M059J (cell line): ENCODE results near the gene FGGY. TPM values are rescaled to one million over a fixed set of nuclear protein-coding genes. Genes with fewer than 3 reads are reported as not detected.
"Not testable (repeated sequence)": the region's sequence is repeated elsewhere in the genome, so short reads cannot be mapped to it uniquely, and the experiment has no call there.

Experiments used
- DNase-seq: peaks from one replicate; pipeline ENCODE4 v3.0.0-alpha.2; 2012; ENCODE audit warnings: low read depth
- total RNA-seq: library from RNA; depleted of rRNA; stranded (reverse); fragments of >200 nt; shearing (Covaris generic); gene quantifications from 2 replicates; pipeline ENCODE4 v1.2.3, GENCODE V29; 2014

The FGGY gene
- total RNA-seq, 1 experiment from 2014 or later, result 5.4 TPM

DNA sequence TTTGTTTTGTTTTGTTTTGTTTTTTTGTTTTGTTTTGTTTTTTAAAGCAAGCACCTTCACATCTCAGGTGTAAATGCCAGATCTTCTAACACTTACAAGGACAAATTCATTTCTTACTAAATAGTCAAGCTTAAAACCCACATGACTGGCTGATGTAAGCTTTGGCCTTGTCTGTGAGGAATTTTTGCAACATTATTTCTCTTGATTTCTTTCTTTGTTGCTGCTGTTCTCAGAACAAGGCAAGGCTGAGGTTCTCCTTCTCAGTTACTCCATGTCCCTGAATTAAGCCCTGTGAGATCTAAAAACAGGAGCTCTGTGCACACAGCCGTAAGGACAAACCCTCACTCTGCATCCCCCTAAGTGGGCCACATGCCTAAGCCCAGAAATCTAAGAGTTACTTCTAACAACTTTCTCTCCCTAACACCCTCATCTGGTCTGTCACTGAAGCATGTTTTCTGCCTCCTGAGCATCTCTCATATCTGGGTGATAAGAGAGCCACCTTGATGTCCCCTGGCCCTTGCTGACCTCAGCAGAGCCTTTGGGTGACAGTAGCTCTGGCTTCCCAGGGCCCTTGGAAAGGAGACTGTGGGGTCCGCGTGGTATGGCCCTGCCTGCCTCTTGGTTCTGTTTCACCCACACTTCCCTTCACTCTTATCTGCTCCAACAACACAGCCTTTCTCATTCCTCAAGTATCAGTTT lies 436.7 kb downstream of the FGGY start:
- no peak for DNase-seq

DNA sequence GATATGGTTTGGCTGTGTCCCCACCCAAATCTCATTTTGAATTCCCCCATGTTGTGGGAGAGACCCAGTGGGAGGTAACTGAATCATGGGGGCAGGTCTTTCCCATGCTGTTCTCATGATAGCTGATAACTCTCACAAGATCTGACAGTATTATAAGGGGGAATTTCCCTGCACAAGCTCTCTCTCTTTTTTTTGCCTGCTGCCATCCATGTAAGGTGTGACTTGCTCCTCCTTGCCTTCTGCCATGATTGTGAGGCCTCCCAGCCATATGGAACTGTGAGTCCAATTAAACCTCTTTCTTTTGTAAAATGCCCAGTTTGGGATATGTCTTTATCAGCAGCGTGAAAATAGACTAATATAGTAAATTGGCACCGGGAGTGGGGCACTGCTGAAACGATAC lies 439.0 kb downstream of the FGGY start:
- not testable (repeated sequence) for DNase-seq

DNA sequence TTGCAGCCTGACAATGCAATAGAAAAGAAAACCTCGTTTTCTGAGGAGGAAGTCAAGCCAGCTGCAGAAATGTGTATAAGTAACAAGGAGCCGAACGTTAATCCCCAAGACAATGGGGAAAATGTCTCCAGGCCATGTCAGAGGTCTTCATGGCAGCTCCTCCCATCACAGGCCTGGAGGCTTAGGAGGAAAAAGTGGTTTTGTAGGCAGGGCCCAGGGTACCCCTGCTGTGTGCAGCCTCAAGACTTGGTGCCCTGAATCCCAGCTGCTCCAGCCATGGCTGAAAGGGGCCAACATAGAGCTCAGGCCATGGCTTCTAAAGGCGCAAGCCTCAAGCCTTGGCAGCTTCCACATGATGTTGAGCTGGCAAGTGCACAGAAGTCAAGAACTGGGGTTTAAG lies 439.9 kb downstream of the FGGY start:
- DNase-seq, result no peak

DNA sequence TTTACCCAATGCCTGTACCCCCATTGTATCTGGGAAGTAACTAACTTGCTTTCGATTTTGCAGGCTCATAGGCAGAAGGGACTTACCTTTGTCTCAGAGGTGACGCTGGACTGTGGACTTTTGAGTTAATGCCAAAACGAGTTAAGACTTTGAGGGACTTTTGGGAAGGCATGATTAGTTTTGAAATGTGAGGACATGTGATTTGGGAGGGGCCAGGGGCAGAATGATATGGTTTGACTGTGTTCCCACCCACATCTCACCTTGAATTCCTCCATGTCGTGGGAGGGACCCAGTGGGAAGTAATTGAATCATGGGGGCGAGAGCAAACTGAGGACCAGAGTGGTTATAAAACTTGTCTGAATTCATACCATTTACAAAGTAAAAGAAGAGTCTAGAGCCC lies 440.7 kb downstream of the FGGY start:
- no peak for DNase-seq

DNA sequence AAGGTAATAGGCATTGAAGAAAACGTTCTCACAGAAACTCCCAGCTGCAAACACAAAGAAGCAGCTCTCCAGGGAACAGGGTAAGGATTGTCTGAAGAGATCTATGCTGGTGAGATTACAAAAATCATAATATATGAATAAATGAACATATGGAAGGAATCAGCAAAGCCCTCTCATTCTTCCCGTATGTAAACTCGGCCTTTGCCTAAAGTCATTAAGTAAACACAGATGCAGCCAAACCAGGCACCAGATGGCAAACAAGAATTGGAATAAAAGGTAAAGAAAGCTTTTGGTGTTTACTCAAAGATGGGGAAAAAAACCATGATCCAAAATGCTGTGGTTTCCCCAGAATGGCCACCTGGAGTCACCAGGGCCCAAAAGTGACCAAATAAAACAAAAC lies 441.3 kb downstream of the FGGY start:
- DNase-seq, result no peak

DNA sequence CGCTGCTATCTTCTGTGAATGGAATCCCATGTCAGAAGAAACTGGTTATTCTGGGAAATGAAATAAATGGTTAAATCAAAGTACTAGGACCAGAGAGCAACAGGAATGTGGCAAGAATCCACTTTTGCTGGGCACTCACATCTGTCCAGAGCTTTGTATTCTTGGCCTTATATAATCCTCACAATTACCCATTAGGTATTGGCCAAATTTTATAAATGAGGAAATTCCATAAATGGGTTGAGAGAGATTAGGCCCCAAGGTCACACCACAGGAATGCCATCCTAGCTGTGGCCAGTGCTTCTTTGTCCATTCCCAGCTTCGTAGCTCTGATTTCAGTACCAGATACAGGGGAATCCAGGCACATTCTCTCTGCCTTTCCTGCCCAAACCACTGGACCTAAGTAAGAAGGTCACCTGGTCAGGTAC lies 441.7 kb downstream of the FGGY start:
- DNase-seq, result peak; percentile 86

DNA sequence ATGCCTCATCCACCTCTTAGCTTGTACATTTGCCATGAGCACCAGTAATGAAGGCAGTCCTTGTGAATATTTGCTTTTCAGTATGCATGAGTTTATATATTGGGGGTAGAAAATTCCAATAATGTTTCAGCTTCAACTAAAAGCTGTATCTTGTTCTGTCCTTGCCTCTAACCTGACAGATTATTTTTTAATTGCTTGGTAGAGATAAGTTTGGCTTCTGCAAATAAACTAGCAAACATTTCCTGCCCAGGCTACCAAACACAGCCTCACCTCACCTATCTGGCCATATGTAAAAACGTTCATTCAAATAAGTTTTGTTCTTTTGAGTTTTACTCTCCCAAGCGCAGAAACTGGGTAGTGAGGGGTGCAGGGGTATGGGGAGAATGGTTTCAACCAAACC lies 442.2 kb downstream of the FGGY start:
- DNase-seq, result no peak

DNA sequence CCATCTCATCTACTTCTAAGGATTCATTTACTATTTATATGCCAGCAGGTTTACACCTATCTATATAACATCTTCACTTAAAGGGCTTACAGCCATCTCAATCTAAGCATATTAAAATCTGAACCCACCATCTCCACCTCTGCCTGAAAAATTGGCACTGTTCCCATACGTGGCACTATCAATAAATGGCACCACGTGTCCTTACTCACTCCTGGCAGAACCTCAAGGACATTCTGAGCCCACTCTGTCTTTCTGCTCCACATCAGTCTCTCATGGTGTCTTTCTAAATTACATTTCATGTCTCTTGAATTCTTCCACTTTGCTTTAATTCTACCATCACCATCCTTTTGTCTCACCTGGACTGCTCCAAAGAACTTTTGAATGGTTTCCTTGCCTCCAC lies 445.6 kb downstream of the FGGY start:
- no peak for DNase-seq

DNA sequence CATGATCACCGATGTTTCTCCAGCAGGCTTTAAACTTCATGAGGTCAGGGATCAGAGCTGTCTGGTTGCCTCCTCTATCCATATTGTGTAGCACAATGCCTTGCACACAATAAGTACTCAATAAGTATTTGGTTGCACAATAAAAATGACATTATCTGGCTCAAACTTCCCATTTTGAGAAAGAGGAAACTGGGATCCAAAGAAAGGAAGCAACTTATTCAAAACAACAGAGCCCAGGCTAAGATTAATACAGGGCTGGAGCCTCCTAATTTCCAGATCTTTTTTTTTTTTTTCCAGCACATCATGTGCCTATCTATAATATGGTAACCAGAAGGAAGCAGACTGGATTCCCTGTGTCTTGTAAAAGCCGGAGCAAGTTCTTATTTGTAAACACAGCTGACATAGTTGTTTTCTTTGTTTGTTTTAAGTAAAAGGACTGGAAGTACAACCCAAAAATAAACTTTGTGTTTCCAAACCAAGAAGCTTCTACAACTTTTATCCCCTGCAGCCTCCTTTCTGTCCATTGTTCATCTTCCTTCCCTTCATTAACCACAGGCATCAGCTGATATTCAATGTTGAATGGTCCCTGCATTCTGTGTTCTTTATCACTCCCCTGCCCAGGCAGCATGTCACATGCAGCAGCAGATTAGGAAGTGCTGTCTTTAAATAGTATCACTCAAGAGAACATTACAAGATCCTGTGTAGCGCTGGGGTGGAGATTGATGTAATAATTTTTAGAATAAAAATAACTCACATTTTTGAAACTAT lies 446.6 kb downstream of the FGGY start:
- no peak for DNase-seq

DNA sequence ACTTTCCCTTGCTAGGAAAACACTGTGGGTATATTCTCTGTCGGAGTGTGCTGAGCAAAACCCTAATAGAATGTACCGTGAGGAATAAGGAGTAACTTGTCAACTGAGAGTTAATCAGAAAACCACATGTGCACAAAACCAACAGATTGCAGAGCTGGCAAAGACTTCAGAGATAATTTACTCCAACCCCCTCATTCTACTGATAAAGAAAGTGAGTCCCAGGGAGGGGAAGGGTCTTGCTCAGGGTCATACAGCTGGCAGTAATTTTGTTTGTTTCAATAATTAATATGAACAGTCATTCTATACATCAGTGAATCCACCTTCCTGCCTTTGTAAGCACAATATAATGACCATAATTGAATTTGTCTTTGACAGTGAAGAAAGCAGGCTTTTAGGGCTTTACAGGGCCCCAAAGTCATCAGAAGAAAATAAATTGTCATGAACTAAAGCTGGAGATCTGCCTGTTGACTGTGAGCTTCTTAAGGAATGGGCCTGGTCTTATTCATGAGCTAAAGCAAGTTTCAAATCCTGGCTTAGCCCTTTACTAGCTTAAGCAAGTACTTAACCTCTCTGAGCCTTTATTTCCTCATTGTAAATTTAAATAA lies 450.6 kb downstream of the FGGY start:
- DNase-seq, result no peak

DNA sequence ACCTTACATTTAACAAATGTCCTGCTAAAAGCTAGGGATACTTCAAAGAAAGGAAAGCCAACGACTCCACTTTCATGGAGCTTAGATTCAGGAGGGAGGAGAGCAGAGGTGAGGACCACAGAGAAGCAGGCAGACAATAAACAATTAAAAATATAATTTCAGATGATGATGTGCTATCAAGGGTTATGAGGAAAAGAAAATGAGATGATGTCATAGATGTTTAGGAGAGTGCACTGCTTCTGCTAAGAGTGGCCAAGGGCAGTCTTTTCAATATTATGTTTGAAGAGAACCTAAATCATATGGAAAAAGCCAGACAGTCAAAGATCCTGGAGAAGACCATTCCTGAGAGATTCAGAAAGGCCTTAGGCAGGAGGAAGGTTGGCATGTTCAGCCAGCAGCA lies 451.2 kb downstream of the FGGY start:
- DNase-seq, result no peak

DNA sequence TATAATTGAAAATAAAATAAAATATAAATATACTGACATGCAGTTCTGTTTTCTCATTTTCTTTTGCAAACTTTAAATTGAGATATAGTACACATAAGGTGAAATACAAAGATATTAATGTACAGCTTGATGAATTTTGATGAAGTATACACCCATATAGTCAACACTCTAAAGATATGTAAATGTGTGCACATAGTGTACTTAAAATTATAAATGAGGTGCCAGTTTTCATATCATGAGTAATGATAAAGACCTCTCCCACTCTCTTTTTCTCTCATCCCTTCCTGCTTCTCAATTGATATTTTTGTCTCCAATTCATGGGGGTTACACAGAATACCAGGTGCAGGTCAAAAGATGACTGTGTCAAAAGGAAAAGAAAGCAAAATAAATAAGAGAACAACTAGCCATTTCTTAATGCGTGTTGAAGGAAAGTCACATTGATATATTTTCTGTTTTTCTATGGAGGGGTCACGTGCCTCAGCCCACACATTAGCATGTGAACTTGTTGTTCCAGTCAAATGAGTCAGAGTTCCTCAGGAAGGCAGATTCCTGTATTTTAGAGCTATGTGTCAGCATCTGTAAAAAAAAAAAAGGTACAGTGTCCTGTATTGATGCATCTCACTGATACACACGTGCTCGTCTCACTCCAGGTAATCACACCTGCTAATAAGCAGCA lies 453.6 kb downstream of the FGGY start:
- peak; percentile 88 for DNase-seq

DNA sequence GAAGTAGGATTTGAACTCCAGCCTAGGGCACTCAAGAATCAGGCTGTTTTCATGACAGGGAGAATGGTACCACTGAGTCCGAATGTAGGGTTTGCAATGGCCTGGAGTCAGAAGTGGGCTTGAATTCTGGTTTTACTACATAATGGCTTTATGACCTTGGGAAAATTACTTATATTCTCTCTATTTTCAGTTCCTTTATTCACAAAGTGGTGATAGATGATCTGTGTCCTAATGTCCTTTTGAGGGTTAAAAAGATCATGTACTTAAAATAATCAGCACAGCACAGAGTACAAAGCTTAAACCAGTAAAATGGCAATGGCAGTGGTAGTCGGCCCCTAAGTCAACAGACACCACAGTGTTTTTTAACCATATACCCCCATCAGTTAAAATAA lies 454.1 kb downstream of the FGGY start:
- DNase-seq, result no peak

DNA sequence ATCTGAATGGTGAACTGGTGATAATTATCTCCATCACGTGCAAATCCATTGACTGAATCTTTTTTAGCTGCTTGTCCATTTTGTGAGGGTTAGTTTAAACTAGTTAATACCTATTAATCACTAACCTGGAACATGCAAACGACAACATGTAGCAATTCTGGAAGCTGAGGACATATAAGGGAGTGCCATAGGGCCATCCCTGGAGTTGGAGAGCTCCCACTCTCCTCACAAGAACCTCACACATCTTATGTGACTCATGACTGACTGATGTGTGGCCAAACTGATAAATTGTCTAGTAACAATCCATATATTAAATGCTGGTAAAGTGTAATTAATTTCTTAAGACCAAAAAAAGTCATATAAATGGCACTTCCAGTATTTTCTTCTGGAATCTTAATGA lies 454.9 kb downstream of the FGGY start:
- peak; percentile 12 for DNase-seq

DNA sequence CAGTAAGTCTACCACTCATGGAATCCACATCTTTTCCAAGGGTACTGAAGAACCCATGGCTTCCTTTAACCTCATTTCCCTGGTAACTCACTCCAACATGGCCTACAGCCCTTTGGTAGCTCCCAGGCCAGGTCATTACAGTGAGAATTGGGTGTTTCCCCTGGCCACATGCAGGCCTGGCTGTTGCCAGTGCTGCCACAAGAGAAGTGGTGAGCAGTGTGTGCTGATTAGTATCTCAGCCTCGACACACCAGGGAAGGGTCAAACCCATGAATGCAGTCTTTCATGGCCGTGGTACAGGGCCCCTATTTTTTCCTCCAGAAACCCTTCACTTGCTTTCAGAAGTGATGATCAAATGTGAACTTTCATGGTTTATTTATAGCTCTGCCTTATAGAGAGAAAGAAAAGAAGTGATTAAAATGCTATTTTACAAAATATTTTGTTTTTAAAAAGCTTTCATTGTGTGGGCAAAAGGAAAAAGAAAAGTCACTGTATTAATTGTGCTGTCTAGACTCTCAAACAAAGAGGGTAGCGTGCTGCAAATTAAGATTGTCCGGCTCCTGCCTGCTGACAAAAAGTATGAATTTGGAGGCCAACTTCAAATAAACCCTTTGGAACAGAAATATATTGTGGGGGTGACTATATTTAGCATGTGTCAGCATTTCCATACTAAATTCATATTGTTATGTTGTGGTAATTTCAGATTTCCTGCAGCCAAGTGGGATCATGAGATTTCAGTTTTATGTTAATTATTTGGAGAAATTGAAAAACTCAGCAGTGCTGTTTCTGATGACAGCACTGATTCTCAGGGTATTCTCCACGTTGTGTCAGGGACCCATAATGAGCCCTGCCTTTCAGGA lies 455.9 kb downstream of the FGGY start:
- DNase-seq, result no peak

DNA sequence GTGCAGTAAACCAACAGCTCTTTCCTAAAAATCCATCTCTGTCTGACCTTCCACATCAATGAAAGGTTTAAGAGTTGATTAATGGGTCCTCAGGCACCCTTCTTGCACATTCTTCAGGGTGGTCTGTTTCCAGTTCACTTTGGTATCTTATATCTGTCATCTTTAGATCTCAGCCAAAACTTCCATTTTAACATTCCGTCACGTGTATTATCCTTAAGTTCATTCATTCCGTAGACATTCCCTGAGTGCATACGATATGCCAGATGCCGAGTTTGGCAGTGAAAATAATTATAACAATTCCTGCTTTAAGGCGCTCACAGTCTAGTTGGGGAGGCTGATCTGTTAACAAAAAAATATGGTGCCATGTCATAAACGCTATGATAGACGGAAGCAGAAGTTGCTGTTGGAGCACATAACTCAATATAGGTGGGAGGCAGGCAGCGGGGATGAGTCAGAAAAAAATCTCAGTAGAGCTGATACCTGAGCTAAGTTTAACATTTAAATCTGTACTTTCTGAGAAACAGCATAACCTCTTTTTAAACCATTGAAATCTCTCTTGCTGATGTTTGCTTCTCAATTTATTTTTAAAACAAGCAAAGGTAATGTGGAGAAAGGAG lies 458.3 kb downstream of the FGGY start:
- no peak for DNase-seq

DNA sequence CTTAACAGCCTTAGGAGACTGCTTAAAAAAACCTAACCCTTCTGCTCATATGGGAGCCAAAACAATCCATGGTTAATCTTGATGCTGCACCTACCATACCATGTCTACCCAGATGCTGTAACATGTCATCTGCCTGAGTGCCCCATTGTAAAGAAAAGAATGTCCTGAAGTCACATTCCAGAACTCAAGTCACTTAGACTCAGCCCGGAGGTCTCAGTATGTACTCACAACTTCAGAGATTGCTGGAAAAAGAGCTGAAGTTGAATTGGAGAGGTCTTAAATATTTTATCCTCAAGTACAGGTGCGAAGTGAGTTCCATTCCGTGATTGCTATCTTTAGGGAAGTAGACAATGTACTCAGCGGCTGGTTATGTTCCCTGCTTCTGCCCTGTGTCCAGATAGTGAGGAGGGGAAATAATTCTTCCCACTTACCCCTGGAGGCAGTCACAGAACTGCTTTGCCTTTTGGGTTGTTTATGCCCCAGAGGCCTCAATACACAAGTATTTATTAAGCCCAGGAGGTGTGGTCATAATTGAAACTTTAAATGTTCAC lies 460.4 kb downstream of the FGGY start:
- no peak for DNase-seq

DNA sequence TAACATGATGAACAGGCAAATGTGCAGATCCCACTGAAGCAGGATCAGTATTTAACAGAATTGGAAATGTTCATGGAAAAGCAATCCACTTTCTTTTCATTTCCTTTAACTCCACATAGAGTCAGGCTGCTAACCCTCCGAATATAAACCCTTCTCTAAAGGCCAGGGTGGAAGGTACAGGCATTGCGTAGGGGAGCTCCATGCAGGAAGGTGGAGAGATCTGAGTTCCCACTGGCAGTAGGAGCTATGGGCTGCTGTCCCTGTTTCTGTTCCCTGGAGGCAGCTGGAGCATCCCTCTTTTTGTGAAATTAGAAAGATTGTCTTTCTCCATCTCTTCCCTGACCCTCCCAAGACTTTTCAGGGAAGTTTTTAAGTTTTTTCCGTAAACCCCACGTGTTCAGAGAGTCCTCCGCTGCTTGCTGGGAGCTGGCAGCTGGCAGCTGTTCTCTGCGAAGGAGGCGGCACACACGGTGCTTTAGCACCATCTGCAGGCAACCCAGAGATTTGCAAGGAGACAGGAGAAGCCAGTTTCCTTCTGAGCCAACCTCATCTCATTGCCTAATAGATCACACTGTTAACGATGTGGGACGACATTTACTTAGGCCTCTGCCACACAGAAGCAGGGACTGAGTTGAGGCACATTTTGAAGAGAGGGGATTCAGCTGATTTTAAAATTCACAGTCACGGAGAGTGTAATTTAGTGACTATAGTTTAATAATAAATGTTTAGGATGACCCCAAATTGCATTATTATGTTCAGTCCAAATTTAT lies 462.4 kb downstream of the FGGY start:
- DNase-seq, result peak; percentile 75

DNA sequence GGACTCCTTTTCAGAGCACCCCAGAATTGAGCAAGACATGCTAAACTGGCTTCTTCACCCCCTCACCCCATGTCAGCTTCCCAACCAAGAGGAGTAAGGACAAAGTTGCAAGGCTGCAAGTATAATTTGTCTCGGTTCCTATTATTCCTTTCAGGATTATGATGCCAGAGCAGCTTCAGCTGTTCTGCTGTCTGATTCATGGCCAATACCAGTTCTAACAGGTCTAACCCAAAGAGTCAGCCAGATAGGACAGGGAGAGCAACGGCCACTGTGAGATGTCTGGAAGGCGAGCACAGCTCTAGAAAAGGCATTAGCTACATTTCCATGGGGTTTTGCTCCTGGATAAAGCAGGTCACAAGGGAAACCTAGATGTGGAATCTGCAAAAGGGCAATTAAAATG lies 464.5 kb downstream of the FGGY start:
- no peak for DNase-seq

DNA sequence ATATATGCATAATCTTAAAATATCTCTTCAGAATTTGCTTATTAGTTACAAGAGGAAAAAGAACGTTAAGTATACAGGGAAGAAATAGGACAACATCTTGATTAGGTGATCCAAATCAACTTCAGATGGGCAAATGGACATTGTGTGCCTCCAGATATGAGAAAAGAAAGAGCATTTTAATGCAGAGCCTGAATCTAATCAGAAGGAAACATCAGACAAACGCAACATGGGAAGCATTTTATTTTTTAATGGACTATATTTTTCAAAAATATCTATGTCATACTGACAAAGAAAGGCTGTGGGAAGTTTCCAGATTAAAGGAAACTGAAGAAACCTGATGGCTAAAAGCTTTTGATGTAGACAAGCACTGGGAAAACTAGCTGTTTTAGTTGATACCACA lies 466.5 kb downstream of the FGGY start:
- no peak for DNase-seq
